ENCODE results near the gene BCAT1. TPM values are rescaled to one million over a fixed set of nuclear protein-coding genes. Genes with fewer than 3 reads are reported as not detected.
"Not testable (repeated sequence)": the region's sequence is repeated elsewhere in the genome, so short reads cannot be mapped to it uniquely, and the experiment has no call there.

The BCAT1 gene
- total RNA-seq, 1 experiment from 2014 or later: 183 TPM

- DNase-seq: no peak
- Histone ChIP-seq H2AFZ (ENCODE audit: low read length) (no peak overlapping the region), H3K9ac (ENCODE audit: low read length) (no peak overlapping the region), H3K79me2 (ENCODE audit: low read length) (peaks cover 98% of the 10 kb centered on the region), H3K9me2 (replicated peaks; ENCODE audit: insufficient read depth, low read length) (no peaks in the 10 kb centered on the region), H3K27me3 (ENCODE audit: low read length) (no peaks in the 10 kb centered on the region), H3K4me3 (ENCODE audit: low read length) (no peak overlapping the region), H3K9me3 (ENCODE audit: low read length) (no peaks in the 10 kb centered on the region), H4K20me1 (ENCODE audit: insufficient read depth, low read depth, low read length) (no peaks in the 10 kb centered on the region), H3K36me3 (ENCODE audit: insufficient read depth, low read length) (no peaks in the 10 kb centered on the region), H3K4me2 (ENCODE audit: low read depth, low read length, poor library complexity, severe bottlenecking) (no peak overlapping the region), H3K27ac (ENCODE audit: low read length) (no peak overlapping the region), H3K4me1 (ENCODE audit: low read length) (peaks cover 17% of the 10 kb centered on the region)
Measured at GRCh38 chr12:24918596-24918995, 30.3 kb downstream of the BCAT1 start.

GRCh38 chr12:24915501-24915900, 33.4 kb downstream of the BCAT1 start:
- Histone ChIP-seq H3K9me3 (ENCODE audit: low read length) (no peaks in the 10 kb centered on the region), H3K27ac (ENCODE audit: low read length) (no peak overlapping the region), H3K27me3 (ENCODE audit: low read length) (no peaks in the 10 kb centered on the region), H2AFZ (ENCODE audit: low read length) (no peak overlapping the region), H3K4me2 (ENCODE audit: low read depth, low read length, poor library complexity, severe bottlenecking) (no peak overlapping the region), H3K36me3 (ENCODE audit: insufficient read depth, low read length) (no peaks in the 10 kb centered on the region), H3K9ac (ENCODE audit: low read length) (no peak overlapping the region), H3K9me2 (replicated peaks; ENCODE audit: insufficient read depth, low read length) (no peaks in the 10 kb centered on the region), H4K20me1 (ENCODE audit: insufficient read depth, low read depth, low read length) (no peaks in the 10 kb centered on the region), H3K79me2 (ENCODE audit: low read length) (peaks cover 98% of the 10 kb centered on the region), H3K4me1 (ENCODE audit: low read length) (no peaks in the 10 kb centered on the region), H3K4me3 (ENCODE audit: low read length) (no peak overlapping the region)
- DNase-seq: no peak

GRCh38 chr12:24913953-24914352, 34.9 kb downstream of the BCAT1 start:
- H3K9ac ChIP-seq (ENCODE audit: low read length): no peak overlapping the region
- H3K4me2 ChIP-seq (ENCODE audit: low read depth, low read length, poor library complexity, severe bottlenecking): no peak overlapping the region
- H2AFZ ChIP-seq (ENCODE audit: low read length): no peak overlapping the region
- H3K4me1 ChIP-seq (ENCODE audit: low read length): no peaks in the 10 kb centered on the region
- peaks cover 95% of the 10 kb centered on the region for H3K79me2 ChIP-seq (ENCODE audit: low read length)
- H3K27me3 ChIP-seq (ENCODE audit: low read length): no peaks in the 10 kb centered on the region
- no peak for DNase-seq
- no peaks in the 10 kb centered on the region for H3K9me3 ChIP-seq (ENCODE audit: low read length)
- H4K20me1 ChIP-seq (ENCODE audit: insufficient read depth, low read depth, low read length): no peaks in the 10 kb centered on the region
- no peak overlapping the region for H3K4me3 ChIP-seq (ENCODE audit: low read length)
- H3K36me3 ChIP-seq (ENCODE audit: insufficient read depth, low read length): no peaks in the 10 kb centered on the region
- no peaks in the 10 kb centered on the region for H3K9me2 ChIP-seq (replicated peaks; ENCODE audit: insufficient read depth, low read length)
- H3K27ac ChIP-seq (ENCODE audit: low read length): no peak overlapping the region

GRCh38 chr12:24913130-24913529, 35.8 kb downstream of the BCAT1 start:
- peaks cover 93% of the 10 kb centered on the region for H3K79me2 ChIP-seq (ENCODE audit: low read length)
- H3K9ac ChIP-seq (ENCODE audit: low read length): no peak overlapping the region
- H3K9me2 ChIP-seq (replicated peaks; ENCODE audit: insufficient read depth, low read length): no peaks in the 10 kb centered on the region
- H3K9me3 ChIP-seq (ENCODE audit: low read length): no peaks in the 10 kb centered on the region
- no peak overlapping the region for H3K4me2 ChIP-seq (ENCODE audit: low read depth, low read length, poor library complexity, severe bottlenecking)
- H3K27me3 ChIP-seq (ENCODE audit: low read length): no peaks in the 10 kb centered on the region
- no peak overlapping the region for H3K4me3 ChIP-seq (ENCODE audit: low read length)
- H3K27ac ChIP-seq (ENCODE audit: low read length): no peak overlapping the region
- no peak for DNase-seq
- no peaks in the 10 kb centered on the region for H3K36me3 ChIP-seq (ENCODE audit: insufficient read depth, low read length)
- no peaks in the 10 kb centered on the region for H3K4me1 ChIP-seq (ENCODE audit: low read length)
- no peak overlapping the region for H2AFZ ChIP-seq (ENCODE audit: low read length)
- no peaks in the 10 kb centered on the region for H4K20me1 ChIP-seq (ENCODE audit: insufficient read depth, low read depth, low read length)

GRCh38 chr12:24911271-24911791, 37.6 kb downstream of the BCAT1 start:
- Histone ChIP-seq H3K9me3 (ENCODE audit: low read length) (no peaks in the 10 kb centered on the region), H3K79me2 (ENCODE audit: low read length) (peaks cover 92% of the 10 kb centered on the region), H3K9me2 (replicated peaks; ENCODE audit: insufficient read depth, low read length) (no peaks in the 10 kb centered on the region), H3K27ac (ENCODE audit: low read length) (no peak overlapping the region), H3K9ac (ENCODE audit: low read length) (no peak overlapping the region), H3K27me3 (ENCODE audit: low read length) (no peaks in the 10 kb centered on the region), H3K4me2 (ENCODE audit: low read depth, low read length, poor library complexity, severe bottlenecking) (no peak overlapping the region), H4K20me1 (ENCODE audit: insufficient read depth, low read depth, low read length) (no peaks in the 10 kb centered on the region), H3K4me1 (ENCODE audit: low read length) (peaks cover 13% of the 10 kb centered on the region), H3K4me3 (ENCODE audit: low read length) (no peak overlapping the region), H3K36me3 (ENCODE audit: insufficient read depth, low read length) (no peaks in the 10 kb centered on the region), H2AFZ (ENCODE audit: low read length) (no peak overlapping the region)
- DNase-seq: no peak

GRCh38 chr12:24910192-24910591, 38.7 kb downstream of the BCAT1 start:
- H2AFZ ChIP-seq (ENCODE audit: low read length); H3K36me3 ChIP-seq (ENCODE audit: insufficient read depth, low read length); H4K20me1 ChIP-seq (ENCODE audit: insufficient read depth, low read depth, low read length); DNase-seq; H3K4me3 ChIP-seq (ENCODE audit: low read length); H3K27ac ChIP-seq (ENCODE audit: low read length); H3K4me2 ChIP-seq (ENCODE audit: low read depth, low read length, poor library complexity, severe bottlenecking); H3K27me3 ChIP-seq (ENCODE audit: low read length); H3K9me3 ChIP-seq (ENCODE audit: low read length); H3K9me2 ChIP-seq (replicated peaks; ENCODE audit: insufficient read depth, low read length); H3K9ac ChIP-seq (ENCODE audit: low read length): not testable (repeated sequence)
- peaks cover 23% of the 10 kb centered on the region for H3K4me1 ChIP-seq (ENCODE audit: low read length)
- peaks cover 92% of the 10 kb centered on the region for H3K79me2 ChIP-seq (ENCODE audit: low read length)

GRCh38 chr12:24909667-24910066, 39.2 kb downstream of the BCAT1 start:
- no peaks in the 10 kb centered on the region for H4K20me1 ChIP-seq (ENCODE audit: insufficient read depth, low read depth, low read length)
- peaks cover 92% of the 10 kb centered on the region for H3K79me2 ChIP-seq (ENCODE audit: low read length)
- H3K9ac ChIP-seq (ENCODE audit: low read length): no peak overlapping the region
- H2AFZ ChIP-seq (ENCODE audit: low read length): no peak overlapping the region
- no peak for DNase-seq
- H3K36me3 ChIP-seq (ENCODE audit: insufficient read depth, low read length): no peaks in the 10 kb centered on the region
- no peak overlapping the region for H3K4me3 ChIP-seq (ENCODE audit: low read length)
- H3K27me3 ChIP-seq (ENCODE audit: low read length): no peaks in the 10 kb centered on the region
- peaks cover 23% of the 10 kb centered on the region for H3K4me1 ChIP-seq (ENCODE audit: low read length)
- H3K9me2 ChIP-seq (replicated peaks; ENCODE audit: insufficient read depth, low read length): no peaks in the 10 kb centered on the region
- H3K27ac ChIP-seq (ENCODE audit: low read length): no peak overlapping the region
- H3K9me3 ChIP-seq (ENCODE audit: low read length): no peaks in the 10 kb centered on the region
- no peak overlapping the region for H3K4me2 ChIP-seq (ENCODE audit: low read depth, low read length, poor library complexity, severe bottlenecking)

GRCh38 chr12:24907464-24907863, 41.4 kb downstream of the BCAT1 start:
- Histone ChIP-seq H3K4me1 (ENCODE audit: low read length) (peaks cover 23% of the 10 kb centered on the region), H2AFZ (ENCODE audit: low read length) (no peak overlapping the region)

GRCh38 chr12:24906141-24906540, 42.8 kb downstream of the BCAT1 start:
- Histone ChIP-seq H3K27me3 (ENCODE audit: low read length) (no peaks in the 10 kb centered on the region), H3K4me2 (ENCODE audit: low read depth, low read length, poor library complexity, severe bottlenecking) (no peak overlapping the region), H3K9me3 (ENCODE audit: low read length) (no peaks in the 10 kb centered on the region), H3K9me2 (replicated peaks; ENCODE audit: insufficient read depth, low read length) (no peaks in the 10 kb centered on the region), H3K4me3 (ENCODE audit: low read length) (no peak overlapping the region), H3K27ac (ENCODE audit: low read length) (no peak overlapping the region), H2AFZ (ENCODE audit: low read length) (no peak overlapping the region), H3K36me3 (ENCODE audit: insufficient read depth, low read length) (no peaks in the 10 kb centered on the region), H3K79me2 (ENCODE audit: low read length) (peaks cover 89% of the 10 kb centered on the region), H3K4me1 (ENCODE audit: low read length) (peaks cover 23% of the 10 kb centered on the region), H4K20me1 (ENCODE audit: insufficient read depth, low read depth, low read length) (no peaks in the 10 kb centered on the region), H3K9ac (ENCODE audit: low read length) (no peak overlapping the region)
- DNase-seq: no peak

More at GRCh38 chr12:24907464-24907863, 41.4 kb downstream of the BCAT1 start:
- Histone ChIP-seq H3K9me3 (ENCODE audit: low read length) (no peaks in the 10 kb centered on the region), H3K9ac (ENCODE audit: low read length) (no peak overlapping the region), H3K36me3 (ENCODE audit: insufficient read depth, low read length) (no peaks in the 10 kb centered on the region), H3K27ac (ENCODE audit: low read length) (no peak overlapping the region), H3K9me2 (replicated peaks; ENCODE audit: insufficient read depth, low read length) (no peaks in the 10 kb centered on the region), H3K4me2 (ENCODE audit: low read depth, low read length, poor library complexity, severe bottlenecking) (no peak overlapping the region), H3K4me3 (ENCODE audit: low read length) (no peak overlapping the region), H3K79me2 (ENCODE audit: low read length) (peaks cover 90% of the 10 kb centered on the region), H4K20me1 (ENCODE audit: insufficient read depth, low read depth, low read length) (no peaks in the 10 kb centered on the region), H3K27me3 (ENCODE audit: low read length) (no peaks in the 10 kb centered on the region)
- no peak for DNase-seq

Measured in Karpas-422 (cell line).